NCI-H524 treated with DMSO at 0.1 percent for 48 hours (cell line): ENCODE results near the gene CLDN8.

Experiments used
- DNase-seq: peaks from one replicate; lab custom pipeline; 2025; lab: John Stamatoyannopoulos, UW

CLDN8 gene

DNA sequence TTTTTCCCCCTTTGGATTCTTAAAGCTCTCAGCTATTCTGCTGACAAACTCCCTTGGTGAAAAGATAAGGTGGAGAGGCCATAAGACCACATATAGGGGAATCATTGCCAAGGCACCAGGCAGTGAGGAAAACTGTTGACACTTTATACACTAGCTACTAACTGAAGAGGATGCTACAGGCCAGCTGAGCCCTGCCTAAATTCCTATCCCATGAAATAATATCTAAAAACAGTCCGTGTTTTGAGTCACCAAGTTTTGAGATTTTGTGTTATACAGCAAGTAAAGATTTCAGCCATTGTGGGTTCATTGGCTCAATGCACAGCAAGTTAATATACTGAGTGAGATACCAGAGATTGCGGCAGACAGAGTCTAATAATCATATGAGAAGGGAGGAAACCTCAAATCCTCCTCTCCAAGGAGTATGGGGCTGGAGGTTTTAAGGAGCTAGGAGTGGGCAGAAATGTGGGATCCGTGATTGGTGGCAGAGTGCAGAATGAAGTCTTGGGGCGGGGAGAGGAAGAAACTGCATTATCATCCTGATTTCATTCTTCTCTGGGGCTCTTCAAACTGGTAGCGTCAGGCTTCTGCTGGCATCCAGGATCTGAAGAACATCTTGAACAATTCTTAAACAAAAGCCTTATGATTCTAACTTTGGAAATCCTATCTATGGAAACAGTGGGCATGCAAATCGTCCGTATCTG lies 9.2 kb downstream of the CLDN8 start:
- no peak for DNase-seq

- DNase-seq, result no peak
Observed at GRCh38 chr21:30200000-30200399, 15.9 kb downstream of the CLDN8 start.

DNA sequence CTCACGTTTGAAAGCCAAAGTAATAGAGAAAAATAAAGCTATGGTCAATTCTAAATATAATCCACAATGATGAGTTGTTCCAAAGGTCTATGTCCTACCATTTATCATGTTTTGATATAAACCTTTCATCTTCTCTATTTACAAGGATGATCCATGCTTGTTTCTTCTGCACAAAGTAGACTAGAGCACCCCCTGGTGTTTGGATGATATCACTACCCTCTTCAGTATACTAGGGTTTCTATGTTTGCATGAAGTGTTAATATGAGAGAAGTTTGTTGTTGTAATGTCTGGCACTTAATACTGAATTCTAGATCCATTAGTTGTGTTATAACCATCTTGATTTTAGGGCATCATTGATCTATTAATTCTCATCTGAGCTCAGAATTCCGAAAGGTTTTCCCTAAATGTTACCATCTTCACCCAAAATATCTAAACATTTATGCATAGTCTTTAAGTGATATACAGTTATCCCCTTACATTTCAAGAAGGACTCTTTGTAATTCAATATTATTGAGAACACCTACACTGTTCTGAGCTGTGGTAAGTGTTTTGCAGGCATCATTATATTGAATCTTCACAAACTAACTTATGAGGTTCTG lies 21.1 kb downstream of the CLDN8 start:
- peak; percentile 8 for DNase-seq

- DNase-seq, result no peak
Observed at GRCh38 chr21:30193201-30193600, 22.7 kb downstream of the CLDN8 start.

DNA sequence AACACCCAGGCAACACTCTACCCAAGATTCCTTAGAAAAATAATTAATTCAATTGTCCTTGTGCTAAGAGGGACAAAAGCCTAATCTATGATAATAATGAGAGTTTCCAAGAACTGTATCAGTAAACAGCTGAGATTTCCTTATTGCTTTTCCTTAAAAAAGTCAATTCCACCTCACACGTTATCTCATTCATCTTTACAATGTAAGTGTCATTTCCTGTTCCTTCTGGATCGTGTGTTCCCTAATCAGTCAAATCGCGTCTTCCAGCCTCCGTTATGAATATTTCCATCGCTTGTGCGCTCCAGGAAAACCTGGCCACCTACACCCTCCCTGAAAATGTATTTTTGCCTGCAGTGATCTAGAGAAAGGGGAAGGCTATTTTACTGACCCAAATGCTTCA lies 25.3 kb downstream of the CLDN8 start:
- DNase-seq, result no peak

DNA sequence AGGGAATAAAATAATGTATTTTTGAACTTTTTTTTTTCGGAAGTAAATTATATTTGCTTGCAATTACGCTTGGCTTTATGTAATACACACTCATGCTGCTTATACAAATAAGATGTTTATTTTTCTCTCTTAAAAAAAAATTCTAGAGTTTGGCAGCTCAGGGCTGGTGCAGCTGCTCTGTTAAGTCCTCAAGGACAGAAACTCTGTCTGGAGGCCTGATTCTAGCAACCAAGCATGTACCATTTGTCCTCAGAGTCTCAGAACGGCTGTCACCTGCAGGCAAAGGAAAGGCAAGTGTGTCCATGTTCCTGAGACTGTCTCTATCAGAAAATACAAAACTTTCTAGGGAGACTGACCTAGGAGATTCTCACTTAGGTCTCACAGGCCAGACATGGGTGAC lies 26.1 kb downstream of the CLDN8 start:
- DNase-seq, result no peak

GRCh38 chr21:30186242-30186641 lies 29.7 kb downstream of the CLDN8 start:
- no peak for DNase-seq

- no peak for DNase-seq
Observed at GRCh38 chr21:30168086-30168485, 47.8 kb downstream of the CLDN8 start.

DNA sequence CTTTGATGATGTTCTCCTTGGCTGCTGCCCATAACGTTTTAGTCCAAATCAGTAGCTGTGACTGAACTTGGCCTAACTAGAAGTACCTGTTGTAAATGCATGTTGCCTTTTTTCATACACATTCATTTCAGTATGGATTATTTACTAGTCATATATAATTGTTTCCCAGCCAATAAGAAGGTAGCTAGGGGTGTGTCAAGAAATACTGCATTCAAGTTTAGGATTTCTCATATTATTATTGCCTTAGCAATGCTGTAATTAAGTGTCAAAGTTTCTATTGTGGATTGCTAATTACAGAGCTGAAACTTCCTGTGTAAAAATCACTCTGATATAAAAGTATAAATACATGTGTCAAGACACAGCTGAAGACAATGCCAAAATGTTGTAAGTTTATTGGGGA lies 49.2 kb downstream of the CLDN8 start, which contains the start of gene CLDN17:
CLDN17 (minus strand) TSS at position 101 of the 400 bp plus-strand sequence. CDS start 188 bp downstream, outside the sequence.
- no peak for DNase-seq

GRCh38 chr21:30166171-30166570 lies 49.7 kb downstream of the CLDN8 start:
- no peak for DNase-seq

- DNase-seq, result no peak
Observed at GRCh38 chr21:30164796-30165195, 51.1 kb downstream of the CLDN8 start.
